HG03135 (cell line): ENCODE measurements around the gene SHOX.
"Not testable (repeated sequence)": the region's sequence is repeated elsewhere in the genome, so short reads cannot be mapped to it uniquely, and the experiment has no call there.

ENCODE experiments used
- ATAC-seq: cut with Tn5 transposase; IDR thresholded peaks from one replicate; pipeline ENCODE4 v1.9.1; 2021; ENCODE audit warnings: mild to moderate bottlenecking, moderate library complexity; ENCODE audit not compliant: unreplicated experiment

The SHOX gene

DNA sequence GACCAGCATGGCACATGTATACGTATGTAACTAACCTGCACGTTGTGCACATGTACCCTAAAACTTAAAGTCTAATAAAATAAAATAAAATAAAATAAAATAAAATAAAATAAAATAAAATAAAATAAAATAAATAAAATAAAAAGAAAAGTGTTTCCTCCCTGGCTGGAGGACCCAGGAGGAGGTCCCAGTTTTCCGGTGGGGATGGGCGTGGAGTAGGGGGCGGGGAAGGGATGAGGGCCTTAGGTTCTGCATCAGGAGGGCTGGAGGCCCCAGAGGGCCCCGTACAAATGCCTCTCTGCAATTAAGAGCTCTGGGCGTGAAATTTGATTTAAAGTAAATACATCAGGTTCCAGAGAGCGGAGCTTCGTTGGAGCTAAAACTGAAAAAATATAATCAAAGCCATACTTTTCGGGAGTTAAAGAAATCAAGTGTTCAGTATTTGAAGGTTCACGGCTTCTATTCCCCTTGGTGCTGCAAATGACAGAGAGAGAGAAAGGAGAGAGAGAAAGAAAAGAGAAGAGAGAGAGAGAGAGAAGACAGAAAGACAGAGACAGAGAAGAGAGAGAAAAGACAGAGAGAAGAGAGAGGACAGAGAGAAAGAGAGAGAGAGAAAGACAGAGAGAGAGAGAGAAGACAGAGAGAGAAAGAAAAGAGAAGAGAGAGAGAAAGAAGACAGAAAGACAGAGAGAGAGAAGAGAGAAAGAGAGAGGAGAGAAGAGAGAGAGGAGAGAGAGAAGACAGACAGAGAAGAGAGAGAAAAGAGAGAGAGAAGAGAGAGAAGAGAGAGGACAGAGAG, 8.7 kb upstream of the SHOX start:
- no peak for ATAC-seq

DNA sequence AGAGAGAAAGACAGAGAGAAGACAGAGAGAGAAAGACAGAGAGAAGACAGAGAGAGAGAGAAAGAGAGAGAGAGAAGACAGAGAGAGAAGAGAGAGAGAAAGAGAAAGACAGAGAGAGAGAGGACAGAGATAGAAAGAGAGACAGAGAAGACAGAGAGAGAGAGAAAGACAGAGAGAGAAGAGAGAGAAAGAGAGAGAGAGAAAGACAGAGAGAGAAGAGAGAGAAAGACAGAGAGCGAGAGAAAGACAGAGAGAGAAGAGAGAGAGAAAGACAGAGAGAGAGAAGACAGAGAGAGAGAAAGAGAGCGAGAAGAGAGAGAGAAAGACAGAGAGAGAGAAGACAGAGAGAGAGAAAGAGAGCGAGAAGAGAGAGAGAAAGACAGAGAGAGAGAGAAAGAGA, 7.8 kb upstream of the SHOX start:
- not testable (repeated sequence) for ATAC-seq

DNA sequence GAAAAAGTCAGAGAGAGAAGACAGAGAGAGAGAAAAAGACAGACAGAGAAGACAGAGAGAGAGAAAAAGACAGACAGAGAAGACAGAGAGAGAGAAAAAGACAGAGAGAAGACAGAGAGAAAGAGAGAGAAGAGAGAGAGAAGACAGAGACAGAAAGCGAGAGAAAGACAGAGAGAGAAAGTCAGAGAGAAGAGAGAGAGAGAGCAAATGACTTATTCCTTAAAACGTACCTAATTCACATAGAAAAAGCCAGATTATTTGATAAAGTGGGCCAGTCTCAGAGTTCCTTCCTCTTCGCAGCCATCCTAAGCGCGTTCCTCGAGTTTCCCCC, 7.4 kb upstream of the SHOX start:
- no peak for ATAC-seq

DNA sequence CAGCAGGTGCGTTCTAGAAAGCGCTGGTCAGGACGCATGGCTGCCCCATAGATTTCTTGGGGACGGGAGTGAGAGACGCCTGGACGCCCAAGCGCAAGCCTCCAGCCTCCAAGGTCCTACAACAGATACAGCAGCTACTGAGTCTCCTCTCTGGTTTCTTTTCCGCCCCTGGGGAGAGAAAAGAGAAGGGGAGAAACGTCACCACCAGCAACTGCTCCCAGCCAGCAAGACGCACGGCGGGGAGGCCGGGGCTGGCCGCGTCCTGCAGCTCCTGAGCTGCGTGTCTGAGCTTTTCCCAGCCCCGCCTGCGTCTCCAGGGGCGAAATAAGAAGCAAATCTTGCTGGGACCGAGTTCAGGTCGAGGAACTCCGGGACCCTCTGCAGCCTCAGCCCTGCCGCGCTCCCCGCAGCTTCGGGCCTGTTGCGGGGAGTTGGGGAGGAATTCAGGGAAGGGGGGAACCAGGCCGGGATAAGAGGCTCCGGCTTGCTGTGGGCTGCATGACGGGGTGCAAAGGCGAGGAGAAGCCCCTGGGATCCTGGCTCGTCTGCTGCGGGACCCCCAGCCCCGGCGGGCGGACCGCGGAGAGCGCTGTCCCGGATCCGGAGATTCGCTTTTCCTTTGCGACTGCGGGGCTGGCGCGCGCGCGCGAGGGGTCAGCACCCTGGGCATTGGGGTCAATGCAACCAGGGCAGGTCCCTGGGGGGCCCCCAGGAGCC, 6.8 kb upstream of the SHOX start:
- ATAC-seq: no peak

DNA sequence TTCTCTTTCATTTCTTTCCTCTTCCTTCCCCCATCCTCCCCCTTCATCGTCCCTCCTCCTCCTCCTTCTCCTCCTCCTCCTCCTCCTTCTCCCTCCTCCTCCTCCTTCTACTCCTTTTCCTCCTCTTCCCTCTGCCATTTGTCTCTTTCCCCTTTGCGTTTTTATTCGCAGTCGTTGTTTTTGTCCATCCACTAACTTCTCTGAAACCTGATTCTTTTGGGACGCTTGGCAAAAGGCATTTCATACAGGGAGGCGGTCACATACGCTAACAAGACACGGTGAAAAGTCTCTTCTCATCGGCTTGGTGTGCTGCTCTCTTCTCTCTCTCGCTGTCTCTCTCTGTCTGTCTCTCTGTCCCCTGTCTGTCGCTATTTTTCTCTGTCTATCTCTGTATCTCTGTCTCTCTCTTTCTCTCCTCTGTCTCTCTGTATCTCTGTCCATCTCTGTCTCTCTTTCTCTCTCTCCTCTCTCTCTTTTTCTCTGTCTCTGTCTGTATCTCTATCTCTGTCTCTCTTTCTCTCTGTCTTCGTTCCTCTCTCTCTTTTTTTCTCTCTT, 5.4 kb upstream of the SHOX start:
- no peak for ATAC-seq

DNA sequence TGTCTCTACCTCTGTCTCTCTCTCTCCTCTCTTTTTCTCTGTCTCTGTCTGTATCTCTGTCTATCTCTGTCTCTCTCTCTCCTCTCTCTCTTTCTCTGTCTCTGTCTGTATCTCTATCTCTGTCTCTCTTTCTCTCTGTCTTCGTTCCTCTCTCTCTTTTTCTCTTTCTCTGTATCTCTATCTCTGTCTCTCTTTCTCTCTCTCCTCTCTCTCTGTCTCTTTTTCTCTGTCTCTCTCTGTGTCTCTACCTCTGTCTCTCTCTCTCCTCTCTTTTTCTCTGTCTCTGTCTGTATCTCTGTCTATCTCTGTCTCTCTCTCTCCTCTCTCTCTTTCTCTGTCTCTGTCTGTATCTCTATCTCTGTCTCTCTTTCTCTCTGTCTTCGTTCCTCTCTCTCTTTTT, 4.5 kb upstream of the SHOX start:
- not testable (repeated sequence) for ATAC-seq

DNA sequence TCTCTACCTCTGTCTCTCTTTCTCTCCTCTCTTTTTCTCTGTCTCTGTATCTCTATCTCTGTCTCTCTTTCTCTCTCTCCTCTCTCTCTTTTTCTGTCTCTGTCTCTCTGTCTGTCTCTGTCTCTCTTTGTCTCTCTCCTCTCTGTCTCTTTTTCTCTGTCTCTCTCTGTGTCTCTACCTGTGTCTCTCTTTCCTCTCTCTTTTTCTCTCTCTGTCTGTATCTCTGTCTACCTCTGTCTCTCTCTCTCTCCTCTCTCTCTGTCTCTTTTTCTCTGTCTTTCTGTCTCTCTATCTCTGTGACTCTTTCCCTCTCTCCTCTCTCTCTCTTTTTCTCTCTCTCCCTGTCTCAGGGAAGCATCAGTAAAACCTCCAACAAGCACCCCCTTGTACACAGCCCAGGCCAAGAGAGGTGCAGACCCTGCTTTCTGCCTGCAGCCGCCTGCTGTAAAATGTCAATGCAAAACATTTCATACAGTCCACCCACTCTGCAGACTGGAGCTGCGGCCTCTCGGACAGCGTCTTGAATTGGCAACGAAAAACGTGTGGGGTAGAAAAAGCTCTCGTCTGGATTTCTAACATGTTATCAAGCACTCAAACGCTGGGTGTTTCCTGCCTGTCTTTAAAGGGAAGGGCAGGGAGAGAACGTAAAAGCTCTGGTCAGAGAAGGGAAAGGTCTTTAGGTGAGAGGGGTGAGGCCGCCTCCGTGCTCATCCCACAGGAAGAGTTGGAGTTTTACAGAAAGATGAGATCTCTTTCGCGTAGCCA, 3.7 kb upstream of the SHOX start:
- ATAC-seq: no peak

DNA sequence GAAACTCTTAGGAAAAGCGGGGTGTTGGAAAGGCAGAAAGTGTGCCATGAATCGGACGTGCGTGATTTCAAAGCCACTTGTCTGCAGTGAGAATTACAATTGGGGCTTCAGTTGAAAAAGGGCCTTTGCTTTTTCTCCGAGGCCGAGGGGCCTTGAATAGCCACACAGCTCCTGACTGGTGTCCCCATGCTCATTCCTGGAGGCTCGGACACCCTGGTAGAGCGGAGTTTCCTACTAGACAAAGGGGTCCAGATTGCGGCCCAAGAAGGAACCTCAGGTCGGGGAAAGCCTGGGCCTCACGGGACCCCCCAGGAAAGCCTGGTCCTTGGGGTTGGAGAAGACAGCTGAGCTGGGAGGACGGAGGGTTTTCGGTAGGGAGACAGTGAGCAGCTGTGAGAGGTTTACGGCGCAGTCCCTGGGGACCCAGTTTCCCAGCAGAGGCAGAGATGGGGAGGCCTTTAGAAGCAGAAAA, 3.0 kb upstream of the SHOX start:
- ATAC-seq: no peak

DNA sequence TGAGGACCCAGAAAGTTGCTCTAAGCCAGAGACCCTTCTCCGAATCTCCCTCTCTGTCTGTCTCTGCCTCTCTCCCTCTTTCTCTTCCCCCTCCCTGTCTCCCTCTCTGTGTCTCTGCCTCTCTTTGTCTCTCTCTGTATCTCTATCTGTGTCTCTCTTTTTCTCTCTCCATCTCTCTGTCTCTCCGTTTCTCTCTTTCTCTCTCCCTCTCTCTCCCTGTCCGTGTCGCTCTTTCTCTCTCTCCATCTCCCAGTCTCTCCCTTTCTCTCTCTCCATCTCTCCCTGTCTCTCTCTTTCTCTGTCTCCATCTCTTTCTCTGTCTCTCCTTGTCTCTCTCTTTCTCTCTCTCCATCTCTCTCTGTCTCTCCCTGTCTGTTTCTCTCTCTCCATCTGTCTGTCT, 2.6 kb upstream of the SHOX start:
- no peak for ATAC-seq

DNA sequence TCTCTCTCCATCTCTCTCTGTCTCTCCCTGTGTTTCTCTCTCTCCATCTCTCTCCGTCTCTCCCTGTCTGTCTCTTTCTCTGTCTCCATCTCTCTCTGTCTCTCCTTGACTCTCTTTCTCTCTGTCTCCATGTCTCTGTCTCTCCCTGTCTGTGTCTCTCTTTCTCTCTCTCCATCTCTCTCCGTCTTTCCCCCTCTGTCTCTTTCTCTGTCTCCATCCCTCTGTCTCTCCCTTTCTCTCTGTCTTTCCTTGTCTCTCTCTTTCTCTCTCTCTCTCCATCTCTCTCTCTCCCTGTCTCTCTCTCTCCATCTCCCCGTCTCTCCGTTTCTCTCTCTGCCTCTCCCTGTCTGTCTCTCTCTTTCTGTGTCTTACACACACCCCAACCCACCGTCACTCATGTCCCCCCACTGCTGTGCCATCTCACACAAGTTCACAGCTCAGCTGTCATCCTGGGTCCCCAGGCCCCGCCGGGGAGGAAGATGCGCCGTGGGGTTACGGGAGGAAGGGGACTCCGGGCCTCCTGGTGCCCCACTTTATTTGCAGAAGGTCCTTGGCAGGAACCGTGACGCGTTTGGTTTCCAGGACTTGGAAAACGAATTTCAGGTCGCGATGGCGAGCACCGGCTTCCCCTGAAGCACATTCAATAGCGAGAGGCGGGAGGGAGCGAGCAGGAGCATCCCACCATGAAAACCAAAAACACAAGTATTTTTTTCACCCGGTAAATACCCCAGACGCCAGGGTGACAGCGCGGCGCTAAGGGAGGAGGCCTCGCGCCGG, 1.2 kb upstream of the SHOX start:
- no peak for ATAC-seq

DNA sequence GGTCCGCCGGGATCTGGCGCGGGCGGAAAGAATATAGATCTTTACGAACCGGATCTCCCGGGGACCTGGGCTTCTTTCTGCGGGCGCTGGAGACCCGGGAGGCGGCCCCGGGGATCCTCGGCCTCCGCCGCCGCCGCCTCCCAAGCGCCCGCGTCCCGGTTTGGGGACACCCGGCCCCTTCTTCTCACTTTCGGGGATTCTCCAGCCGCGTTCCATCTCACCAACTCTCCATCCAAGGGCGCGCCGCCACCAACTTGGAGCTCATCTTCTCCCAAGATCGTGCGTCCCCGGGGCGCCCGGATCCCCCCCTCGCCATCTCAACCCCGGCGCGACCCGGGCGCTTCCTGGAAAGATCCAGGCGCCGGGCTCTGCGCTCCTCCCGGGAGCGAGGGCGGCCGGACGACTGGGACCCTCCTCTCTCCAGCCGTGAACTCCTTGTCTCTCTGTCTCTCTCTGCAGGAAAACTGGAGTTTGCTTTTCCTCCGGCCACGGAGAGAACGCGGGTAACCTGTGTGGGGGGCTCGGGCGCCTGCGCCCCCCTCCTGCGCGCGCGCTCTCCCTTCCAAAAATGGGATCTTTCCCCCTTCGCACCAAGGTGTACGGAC, 482 bp upstream of the SHOX start:
- no peak for ATAC-seq

DNA sequence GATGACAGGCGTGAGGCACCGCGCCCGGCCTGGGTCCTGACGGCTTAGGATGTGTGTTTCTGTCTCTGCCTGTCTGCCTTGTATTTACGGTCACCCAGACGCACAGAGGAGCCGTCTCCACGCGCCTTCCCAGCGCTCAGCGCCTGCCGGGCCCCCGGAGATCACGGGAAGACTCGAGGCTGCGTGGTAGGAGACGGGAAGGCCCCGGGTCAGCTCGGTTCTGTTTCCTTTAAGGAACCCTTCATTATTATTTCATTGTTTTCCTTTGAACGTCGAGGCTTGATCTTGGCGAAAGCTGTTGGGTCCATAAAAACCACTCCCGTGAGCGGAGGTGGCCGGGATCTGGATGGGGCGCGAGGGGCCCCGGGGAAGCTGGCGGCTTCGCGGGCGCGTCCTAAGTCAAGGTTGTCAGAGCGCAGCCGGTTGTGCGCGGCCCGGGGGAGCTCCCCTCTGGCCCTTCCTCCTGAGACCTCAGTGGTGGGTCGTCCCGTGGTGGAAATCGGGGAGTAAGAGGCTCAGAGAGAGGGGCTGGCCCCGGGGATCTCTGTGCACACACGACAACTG, 1.3 kb downstream of the SHOX start:
- ATAC-seq: no peak

DNA sequence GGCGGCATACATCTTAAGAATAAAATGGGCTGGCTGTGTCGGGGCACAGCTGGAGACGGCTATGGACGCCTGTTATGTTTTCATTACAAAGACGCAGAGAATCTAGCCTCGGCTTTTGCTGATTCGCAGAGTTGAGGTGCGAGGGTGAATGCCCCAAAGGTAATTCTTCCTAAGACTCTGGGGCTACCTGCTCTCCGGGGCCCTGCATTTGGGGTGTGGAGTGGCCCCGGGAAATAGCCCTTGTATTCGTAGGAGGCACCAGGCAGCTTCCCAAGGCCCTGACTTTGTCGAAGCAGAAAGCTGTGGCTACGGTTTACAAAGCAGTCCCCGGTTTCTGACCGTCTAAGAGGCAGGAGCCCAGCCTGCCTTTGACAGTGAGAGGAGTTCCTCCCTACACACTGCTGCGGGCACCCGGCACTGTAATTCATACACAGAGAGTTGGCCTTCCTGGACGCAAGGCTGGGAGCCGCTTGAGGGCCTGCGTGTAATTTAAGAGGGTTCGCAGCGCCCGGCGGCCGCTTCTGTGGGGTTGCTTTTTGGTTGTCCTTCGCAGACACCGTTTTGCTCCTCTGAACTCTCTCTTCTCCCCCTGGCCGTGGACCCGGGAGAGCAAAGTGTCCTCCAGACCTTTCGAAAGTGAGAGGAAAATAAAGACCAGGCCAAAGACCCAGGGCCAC, 1.9 kb downstream of the SHOX start:
- ATAC-seq: no peak

DNA sequence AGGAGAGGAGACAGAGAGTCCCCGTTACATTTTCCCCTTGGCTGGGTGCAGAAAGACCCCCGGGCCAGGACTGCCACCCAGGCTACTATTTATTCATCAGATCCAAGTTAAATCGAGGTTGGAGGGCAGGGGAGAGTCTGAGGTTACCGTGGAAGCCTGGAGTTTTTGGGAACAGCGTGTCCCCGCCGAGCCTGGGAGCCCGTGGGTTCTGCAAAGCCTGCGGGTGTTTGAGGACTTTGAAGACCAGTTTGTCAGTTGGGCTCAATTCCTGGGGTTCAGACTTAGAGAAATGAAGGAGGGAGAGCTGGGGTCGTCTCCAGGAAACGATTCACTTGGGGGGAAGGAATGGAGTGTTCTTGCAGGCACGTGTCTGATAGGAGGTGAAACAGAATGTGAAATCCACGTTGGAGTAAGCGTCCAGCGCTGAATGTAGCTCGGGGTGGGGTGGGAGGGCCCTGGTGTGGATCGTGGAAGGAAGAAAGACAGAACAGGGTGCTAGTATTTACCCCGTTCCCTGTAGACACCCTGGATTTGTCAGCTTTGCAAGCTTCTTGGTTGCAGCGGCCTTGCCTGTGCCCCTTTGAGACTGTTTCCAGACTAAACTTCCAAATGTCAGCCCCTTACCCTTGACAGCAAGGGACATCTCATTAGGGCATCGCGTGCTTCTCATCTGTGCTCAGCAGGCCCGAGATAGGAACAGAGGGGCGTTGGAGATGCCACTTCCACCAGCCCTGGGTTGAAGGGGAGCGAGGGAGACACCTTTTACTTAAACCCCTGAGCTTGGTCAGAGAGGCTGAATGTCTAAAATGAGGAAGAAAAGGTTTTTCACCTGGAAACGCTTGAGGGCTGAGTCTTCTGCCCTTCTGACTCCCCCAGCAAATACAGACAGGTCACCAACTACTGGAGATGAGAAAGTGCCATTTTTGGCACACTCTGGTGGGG, 2.7 kb downstream of the SHOX start:
- no peak for ATAC-seq

DNA sequence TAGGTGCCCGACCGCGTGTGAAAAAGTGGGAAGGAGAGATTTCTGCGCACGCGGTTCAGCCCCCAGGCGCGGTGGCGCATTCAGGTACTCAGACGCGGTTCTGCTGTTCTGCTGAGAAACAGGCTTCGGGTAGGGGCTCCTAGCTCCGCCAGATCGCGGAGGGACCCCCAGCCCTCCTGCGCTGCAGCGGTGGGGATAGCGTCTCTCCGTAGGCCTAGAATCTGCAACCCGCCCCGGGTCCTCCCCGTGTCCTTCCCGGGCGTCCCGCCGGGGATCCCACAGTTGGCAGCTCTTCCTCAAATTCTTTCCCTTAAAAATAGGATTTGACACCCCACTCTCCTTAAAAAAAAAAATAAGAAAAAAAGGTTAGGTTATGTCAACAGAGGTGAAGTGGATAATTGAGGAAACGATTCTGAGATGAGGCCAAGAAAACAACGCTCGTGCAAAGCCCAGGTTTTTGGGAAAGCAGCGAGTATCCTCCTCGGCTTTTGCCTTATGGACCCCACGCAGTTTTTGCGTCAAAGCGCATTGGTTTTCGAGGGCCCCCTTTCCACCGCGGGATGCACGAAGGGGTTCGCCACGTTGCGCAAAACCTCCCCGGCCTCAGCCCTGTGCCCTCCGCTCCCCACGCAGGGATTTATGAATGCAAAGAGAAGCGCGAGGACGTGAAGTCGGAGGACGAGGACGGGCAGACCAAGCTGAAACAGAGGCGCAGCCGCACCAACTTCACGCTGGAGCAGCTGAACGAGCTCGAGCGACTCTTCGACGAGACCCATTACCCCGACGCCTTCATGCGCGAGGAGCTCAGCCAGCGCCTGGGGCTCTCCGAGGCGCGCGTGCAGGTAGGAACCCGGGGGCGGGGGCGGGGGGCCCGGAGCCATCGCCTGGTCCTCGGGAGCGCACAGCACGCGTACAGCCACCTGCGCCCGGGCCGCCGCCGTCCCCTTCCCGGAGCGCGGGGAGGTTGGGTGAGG, 3.7 kb downstream of the SHOX start:
- ATAC-seq: no peak

DNA sequence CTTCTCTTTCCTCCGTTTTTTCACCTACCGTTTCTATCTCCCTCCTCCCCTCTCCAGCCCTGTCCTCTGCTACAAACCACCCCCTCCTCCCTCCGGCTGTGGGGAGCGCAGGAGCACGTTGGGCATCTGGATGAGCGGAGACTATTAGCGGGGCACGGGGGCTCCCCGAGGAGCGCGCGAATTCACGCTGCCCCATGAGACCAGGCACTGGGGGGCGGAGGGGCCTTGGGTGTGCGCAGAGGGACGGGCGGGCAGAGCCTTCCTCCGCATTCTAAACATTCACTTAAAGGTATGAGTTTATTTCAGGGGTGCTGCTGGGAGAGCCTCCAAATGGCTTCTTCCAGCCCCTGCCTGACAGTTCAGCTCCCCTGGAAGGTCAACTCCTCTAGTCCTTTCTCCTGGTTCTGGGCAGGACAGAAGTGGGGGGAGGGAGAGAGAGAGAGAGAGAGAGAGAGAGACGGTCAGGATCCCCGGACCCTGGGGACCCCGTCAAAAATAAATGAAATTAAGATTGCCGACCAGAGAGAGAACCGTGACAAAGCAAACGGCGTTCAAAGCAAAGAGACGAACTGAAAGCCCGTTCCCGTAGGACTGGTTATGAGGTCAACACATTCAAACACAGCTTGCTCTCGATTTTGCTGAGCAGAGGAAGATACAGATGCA, 5.0 kb downstream of the SHOX start:
- no peak for ATAC-seq
